ENCODE data around the gene NANP.
A peak's percentile ranks its signal among the peaks of the same experiment; 100 is the strongest.
"Not testable (repeated sequence)": the region's sequence is repeated elsewhere in the genome, so short reads cannot be mapped to it uniquely, and the experiment has no call there.

The NANP gene

GRCh38 chr20:25606094-25606695, 17.6 kb downstream of the NANP start:
- no peak for DNase-seq (ENCODE audit: low read depth in 2 of 2)

- DNase-seq (ENCODE audit: low read depth in 2 of 2) = no peak
Measured at GRCh38 chr20:25605148-25605547, 18.7 kb downstream of the NANP start.

GRCh38 chr20:25604611-25605010, 19.2 kb downstream of the NANP start:
- no peak for DNase-seq (ENCODE audit: low read depth in 2 of 2)

GRCh38 chr20:25602914-25603309, 20.9 kb downstream of the NANP start:
- peak in 1 of 2 donors; percentile 11 for DNase-seq (ENCODE audit: low read depth in 2 of 2)

- not testable (repeated sequence) for DNase-seq (ENCODE audit: low read depth in 2 of 2)
Measured at GRCh38 chr20:25602191-25602913, 21.5 kb downstream of the NANP start.

GRCh38 chr20:25601659-25602058, 22.2 kb downstream of the NANP start:
- no peak for DNase-seq (ENCODE audit: low read depth in 2 of 2)

GRCh38 chr20:25600632-25601031, 23.2 kb downstream of the NANP start:
- DNase-seq (ENCODE audit: low read depth in 2 of 2) = no peak

GRCh38 chr20:25592135-25592852, 31.5 kb downstream of the NANP start:
- no peak for DNase-seq (ENCODE audit: low read depth in 2 of 2)

- DNase-seq (ENCODE audit: low read depth in 2 of 2) = not testable (repeated sequence)
Measured at GRCh38 chr20:25590778-25591177, 33.0 kb downstream of the NANP start.

GRCh38 chr20:25588491-25588890, 35.3 kb downstream of the NANP start:
- DNase-seq (ENCODE audit: low read depth in 2 of 2) = no peak

- DNase-seq (ENCODE audit: low read depth in 2 of 2) = no peak
Measured at GRCh38 chr20:25587536-25587935, 36.3 kb downstream of the NANP start.

GRCh38 chr20:25586877-25587276, 36.9 kb downstream of the NANP start:
- no peak for DNase-seq (ENCODE audit: low read depth in 2 of 2)

- peak; percentile 10 to 22 for DNase-seq (ENCODE audit: low read depth in 2 of 2)
Measured at GRCh38 chr20:25584905-25585704, 38.7 kb downstream of the NANP start, which contains the start of gene NINL. Gene NINL (minus strand): TSS chr20:25585531. CDS start chr20:25526587, 58,944 bp downstream.

GRCh38 chr20:25583607-25584006, 40.2 kb downstream of the NANP start:
- DNase-seq (ENCODE audit: low read depth in 2 of 2) = not testable (repeated sequence)

- DNase-seq (ENCODE audit: low read depth in 2 of 2) = no peak
Measured at GRCh38 chr20:25580711-25581110, 43.1 kb downstream of the NANP start.

- DNase-seq (ENCODE audit: low read depth in 2 of 2) = no peak
Measured at GRCh38 chr20:25579081-25579770, 44.6 kb downstream of the NANP start.

- DNase-seq (ENCODE audit: low read depth in 2 of 2) = no peak
Measured at GRCh38 chr20:25576783-25577530, 46.9 kb downstream of the NANP start.

GRCh38 chr20:25574411-25574810, 49.4 kb downstream of the NANP start:
- DNase-seq (ENCODE audit: low read depth in 2 of 2) = no peak

- no peak for DNase-seq (ENCODE audit: low read depth in 2 of 2)
Measured at GRCh38 chr20:25573288-25574251, 50.2 kb downstream of the NANP start.

Measured in stimulated activated CD4-positive, alpha-beta T cell treated with anti-CD3 and anti-CD28 coated beads, Interleukin-15, amount 100 ng/mL, for 48 hours (primary cell).